Spleen (tissue), 11 donors: ENCODE measurements around the gene MUC2. TPM values are rescaled to one million over a fixed set of nuclear protein-coding genes. Genes with fewer than 3 reads are reported as not detected.
A peak's percentile ranks its signal among the peaks of the same experiment; 100 is the strongest.

Experiments
- DNase-seq: peaks from one replicate; pipeline ENCODE4 v3.0.0-alpha.2; 2020
- H3K27ac ChIP-seq, 8 donors: fragments of 200-600 bp; sonication (generic) in 7 of 8; 1 replicate in 4 of 8; 2 replicates in 4 of 8; pipeline versions ENCODE4 v1.5.0 to v1.8.0; 2016 to 2021; ENCODE audit warnings: inconsistent platforms in 4 of 8, mild to moderate bottlenecking in 4 of 8, moderate library complexity in 1 of 8
- H3K27me3 ChIP-seq, 7 donors: fragments of 200-600 bp; sonication (generic) in 6 of 7; replicated peaks in 1 of 7; 1 replicate in 4 of 7; 2 replicates in 3 of 7; pipeline versions ENCODE4 v1.5.0 to v1.8.0; 2016 to 2021; ENCODE audit warnings: inconsistent platforms in 3 of 7, mild to moderate bottlenecking in 1 of 7
- H3K36me3 ChIP-seq, 6 donors: fragments of 200-600 bp; sonication (generic) in 5 of 6; 1 replicate in 4 of 6; 2 replicates in 2 of 6; pipeline versions ENCODE4 v1.5.0 to v1.8.0; 2016 to 2021; ENCODE audit warnings: inconsistent platforms in 2 of 6
- H3K4me1 ChIP-seq, 6 donors: fragments of 200-600 bp; sonication (generic) in 5 of 6; 1 replicate in 3 of 6; 2 replicates in 3 of 6; pipeline versions ENCODE4 v1.5.0 to v1.8.0; 2016 to 2021; ENCODE audit warnings: inconsistent platforms in 3 of 6
- H3K4me3 ChIP-seq, 8 donors: fragments of 200-600 bp; sonication (generic) in 7 of 8; 1 replicate in 4 of 8; 2 replicates in 4 of 8; pipeline versions ENCODE4 v1.5.0 to v1.8.0; 2016 to 2021; ENCODE audit warnings: inconsistent platforms in 4 of 8, mild to moderate bottlenecking in 4 of 8, moderate library complexity in 2 of 8
- H3K9me3 ChIP-seq, 8 donors: fragments of 200-600 bp; sonication (generic) in 7 of 8; 1 replicate in 4 of 8; 2 replicates in 4 of 8; pipeline versions ENCODE4 v1.5.0 to v1.8.0; 2016 to 2021; ENCODE audit warnings: inconsistent platforms in 4 of 8
- CTCF ChIP-seq, 11 experiments: fragments of 200-600 bp in 7 of 11; fragments of 450-650 bp in 4 of 11; sonication (generic) in 4 of 11; IDR thresholded peaks in 8 of 11; conservative IDR thresholded peaks in 3 of 11; 1 replicate in 7 of 11; 2 replicates in 4 of 11; pipeline versions ENCODE4 v1.4.0 to v1.8.0; 2016 to 2021; ENCODE audit warnings: antibody characterized with exemption in 11 of 11, inconsistent platforms in 4 of 11, mild to moderate bottlenecking in 1 of 11
- POLR2A ChIP-seq, 3 donors: fragments of 450-650 bp; IDR thresholded peaks; one replicate each; pipeline ENCODE4 v1.5.1; 2017; ENCODE audit warnings: antibody characterized with exemption in 3 of 3, mild to moderate bottlenecking in 1 of 3
- POLR2AphosphoS5 ChIP-seq, 3 donors: sonication (generic); formaldehyde crosslinking; IDR thresholded peaks; one replicate each; pipeline ENCODE4 v1.5.1; 2017; ENCODE audit warnings: antibody characterized with exemption in 3 of 3
- WGBS, 5 donors: extraction: QIAGEN DNeasy Blood & Tissue Kit in 3 of 5; methylation state at CpG; one replicate each; pipeline versions ENCODE4 v1.1.5 to v1.1.7; 2013 to 2018; 5-methylcytosine and 5-hydroxymethylcytosine counted together
- intact Hi-C: fragments of 100-400 bp; cut with DNase I; formaldehyde crosslinking; loops from one replicate; pipeline ENCODE4 v1.15.0; 2023; ENCODE audit warnings: low total_unique reads
- polyA plus RNA-seq, 3 donors: library from polyadenylated mRNA; stranded (reverse); fragments of 200-250 nt; gene quantifications; one replicate each; pipeline ENCODE4 v1.2.1, GENCODE V29; 2013
- total RNA-seq, 7 donors: library from RNA; depleted of rRNA in 3 of 7; stranded (reverse); fragments of >200 nt in 3 of 7; fragmentation: NEBNext Ultra II Directional in 4 of 7; extraction: Animal tissue kit (Norgen Biotek cat#: 25700) in 4 of 7; gene quantifications; one replicate each; pipeline versions ENCODE4 v1.1.0 to v1.2.1, GENCODE V29; 2016 to 2021
- donor health status: healthy with polysubstance abuse.
- donor health status: DM: no; HTN: no; CAD: no; lungs with moderate emphysema.
- donor health status: DM: no; HTN: no; CAD: no.
- donor health status: Bipolar disorder and iron deficiency.
- donor health status: healthy.
- donor health status: DM: no; HTN: no; CAD: no.
- donor health status: DM: yes; HTN: yes; CAD: no.

MUC2 gene
- total and polyA plus RNA-seq, 10 donors: 0.03 to 0.06 (median 0.03) TPM; not detected in 7

GRCh38 chr11:1048375-1049070 lies 26.2 kb upstream of the MUC2 start:
- Histone ChIP-seq H3K9me3 (no peaks in the 10 kb centered on the region), H3K4me3 (no peak overlapping the region), H3K4me1 (peaks cover 0 to 62% (median 38%) of the 10 kb centered on the region in 6 donors), H3K36me3 (no peaks in the 10 kb centered on the region), H3K27me3 (peaks cover 0 to 54% (median 0%) of the 10 kb centered on the region in 7 donors), H3K27ac (peak overlapping the region in 3 of 8 donors; percentile 44 to 46 (median 45))
- 57 to 76% (median 61%) methylated on average over 25 of the region's 25 CpGs for WGBS, 5 donors
- intact Hi-C loops: no loop called here
- DNase-seq: no peak
- TF ChIP-seq POLR2AphosphoS5 (IDR thresholded peaks at IDR 0.05) (no peak), POLR2A (IDR thresholded peaks at IDR 0.05) (no peak), CTCF (IDR thresholded peaks at IDR 0.05 in 8 of 11, conservative IDR thresholded peaks at IDR 0.05 in 3 of 11) (no peak)

- TF ChIP-seq POLR2AphosphoS5 (IDR thresholded peaks at IDR 0.05) (no peak), CTCF (IDR thresholded peaks at IDR 0.05 in 8 of 11, conservative IDR thresholded peaks at IDR 0.05 in 3 of 11) (no peak)
- Histone ChIP-seq H3K27ac (peak overlapping the region in 5 of 8 donors; percentile 4 to 46 (median 44)), H3K36me3 (no peaks in the 10 kb centered on the region), H3K27me3 (peaks cover 0 to 59% (median 0%) of the 10 kb centered on the region in 7 donors), H3K9me3 (no peaks in the 10 kb centered on the region), H3K4me1 (peaks cover 0 to 67% (median 41%) of the 10 kb centered on the region in 6 donors), H3K4me3 (no peak overlapping the region)
- no peak for DNase-seq
- WGBS, 5 donors: 40 to 82% (median 80%) methylated on average over 1 to 6 of the region's 6 CpGs
- intact Hi-C loops: no loop called here
Measured at GRCh38 chr11:1049071-1049405, 25.6 kb upstream of the MUC2 start.

- DNase-seq: peak; percentile 90
- TF ChIP-seq POLR2AphosphoS5 (IDR thresholded peaks at IDR 0.05): peak; percentile 80 to 84 (median 83)
- TF ChIP-seq CTCF (IDR thresholded peaks at IDR 0.05 in 8 of 11, conservative IDR thresholded peaks at IDR 0.05 in 3 of 11): no peak
- no peak for TF ChIP-seq POLR2A (IDR thresholded peaks at IDR 0.05)
- H3K9me3 ChIP-seq: no peaks in the 10 kb centered on the region
- H3K4me1 ChIP-seq: peaks cover 0 to 72% (median 45%) of the 10 kb centered on the region in 6 donors
- peak overlapping the region in 6 of 8 donors; percentile 7 to 51 (median 30) for H3K27ac ChIP-seq
- H3K27me3 ChIP-seq: peaks cover 0 to 63% (median 0%) of the 10 kb centered on the region in 7 donors
- H3K36me3 ChIP-seq: no peaks in the 10 kb centered on the region
- 32 to 68% (median 43%) methylated on average over 6 to 13 of the region's 13 CpGs for WGBS, 5 donors
- peak overlapping the region in 1 of 8 donors; percentile 25 for H3K4me3 ChIP-seq
- intact Hi-C loops: no loop called here
Measured at GRCh38 chr11:1049431-1049891, 25.2 kb upstream of the MUC2 start.

- peak overlapping the region in 6 of 8 donors; percentile 7 to 51 (median 30) for H3K27ac ChIP-seq
- TF ChIP-seq CTCF (IDR thresholded peaks at IDR 0.05 in 8 of 11, conservative IDR thresholded peaks at IDR 0.05 in 3 of 11) (no peak), POLR2AphosphoS5 (IDR thresholded peaks at IDR 0.05) (no peak), POLR2A (IDR thresholded peaks at IDR 0.05) (no peak)
- H3K27me3 ChIP-seq: peaks cover 0 to 68% (median 0%) of the 10 kb centered on the region in 7 donors
- peak; percentile 73 for DNase-seq
- no peaks in the 10 kb centered on the region for H3K36me3 ChIP-seq
- 62 to 71% (median 66%) methylated on average over 10 to 18 of the region's 18 CpGs for WGBS, 5 donors
- intact Hi-C loops: loop anchor here (10.0 kb wide), 1 partner anchor 205 kb away; the partner anchor contains the start of genes POLR2L and TSPAN4
- peaks cover 0 to 73% (median 47%) of the 10 kb centered on the region in 6 donors for H3K4me1 ChIP-seq
- no peaks in the 10 kb centered on the region for H3K9me3 ChIP-seq
- H3K4me3 ChIP-seq: peak overlapping the region in 1 of 8 donors; percentile 25
Measured at GRCh38 chr11:1049911-1050580, 24.6 kb upstream of the MUC2 start.
